Brain microvascular endothelial cell (primary cell): Measurements from ENCODE around the gene INSR.

ENCODE experiments used
- DNase-seq: peaks from one replicate; pipeline ENCODE4 v3.0.0-alpha.2; 2020
- H3K27ac ChIP-seq: fragments of 250-450 bp; sonication (Bioruptor Pico); 2 replicates; pipeline ENCODE4 v1.5.1; 2020; ENCODE audit warnings: mild to moderate bottlenecking, moderate library complexity
- H3K27me3 ChIP-seq: fragments of 250-450 bp; sonication (Bioruptor Pico); replicated peaks from 2 replicates; pipeline ENCODE4 v1.5.1; 2020; ENCODE audit warnings: mild to moderate bottlenecking
- H3K36me3 ChIP-seq: fragments of 250-450 bp; sonication (Bioruptor Pico); replicated peaks from 2 replicates; pipeline ENCODE4 v1.5.1; 2020; ENCODE audit warnings: mild to moderate bottlenecking
- H3K4me3 ChIP-seq: 2 replicates; pipeline ENCODE4 v1.5.1; 2011; ENCODE audit warnings: low read depth, mild to moderate bottlenecking, control low read depth, low read length, moderate library complexity
- CTCF ChIP-seq: IDR thresholded peaks from 2 replicates; pipeline ENCODE4 v1.5.1; 2011; ENCODE audit warnings: low read depth, mild to moderate bottlenecking, moderate library complexity, low read length, control low read depth, inconsistent platforms; ENCODE audit errors: missing control alignments
- in situ Hi-C: cut with HindIII; loops from 2 replicates; pipeline ENCODE4 v1.10.0; 2017; ENCODE audit warnings: low sequenced_read_pairs, low pct_ligation_motif_present

Gene INSR

DNA sequence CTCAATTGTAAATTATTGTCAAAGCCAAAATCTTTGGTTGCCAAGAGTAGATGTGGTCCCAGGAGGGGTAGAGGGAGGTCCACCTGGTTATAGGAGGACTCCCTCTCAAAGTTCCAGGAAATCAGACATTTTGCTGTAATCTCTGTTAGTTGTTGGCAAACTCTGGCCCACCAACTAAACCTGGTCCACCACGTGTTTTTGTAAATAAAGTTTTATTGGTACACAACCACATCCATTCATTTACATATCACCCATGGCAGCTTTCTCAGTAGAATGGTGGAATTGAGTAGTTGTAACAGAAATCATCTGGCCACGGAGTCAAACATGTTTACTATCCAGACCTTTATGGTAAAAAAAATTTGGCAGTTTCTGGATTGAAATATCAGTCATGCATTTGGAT, 154.1 kb downstream of the INSR start:
- in situ Hi-C loops, result no loop called here
- Histone ChIP-seq H3K27me3 (no peaks in the 10 kb centered on the region), H3K27ac (no peak overlapping the region), H3K4me3 (no peak overlapping the region), H3K36me3 (no peaks in the 10 kb centered on the region)
- no peak for DNase-seq
- no peak for TF ChIP-seq CTCF

DNA sequence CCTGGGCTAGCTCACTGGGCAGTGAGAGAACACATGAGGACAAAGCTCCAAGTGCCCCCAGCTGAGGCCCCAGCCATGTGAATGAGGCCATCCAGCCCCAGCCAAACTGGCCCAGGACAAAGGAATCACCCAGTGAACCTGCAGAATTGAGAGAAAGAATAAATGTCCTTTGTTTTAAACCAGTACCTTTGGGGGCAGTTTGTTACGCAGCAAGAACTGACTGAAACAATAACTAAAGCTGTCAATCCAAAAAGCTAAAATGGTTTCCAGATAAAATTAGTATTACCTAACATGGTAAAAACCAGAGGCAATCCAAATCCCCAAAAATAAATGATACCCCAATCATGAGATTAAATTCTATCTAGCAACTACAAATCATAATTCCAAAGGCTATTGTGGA, 155.1 kb downstream of the INSR start:
- Histone ChIP-seq H3K27ac (no peak overlapping the region), H3K27me3 (no peaks in the 10 kb centered on the region), H3K36me3 (no peaks in the 10 kb centered on the region), H3K4me3 (no peak overlapping the region)
- in situ Hi-C loops, result no loop called here
- no peak for TF ChIP-seq CTCF
- no peak for DNase-seq

GRCh38 chr19:7138402-7138801, 155.8 kb downstream of the INSR start:
- no peaks in the 10 kb centered on the region for H3K36me3 ChIP-seq
- in situ Hi-C loops, result no loop called here
- no peak for TF ChIP-seq CTCF
- DNase-seq, result no peak
- H3K4me3 ChIP-seq, result no peak overlapping the region
- H3K27ac ChIP-seq, result no peak overlapping the region
- no peaks in the 10 kb centered on the region for H3K27me3 ChIP-seq

- no peak for DNase-seq
- in situ Hi-C loops, result no loop called here
- TF ChIP-seq CTCF, result no peak
- Histone ChIP-seq H3K4me3 (no peak overlapping the region), H3K27me3 (no peaks in the 10 kb centered on the region), H3K27ac (no peak overlapping the region), H3K36me3 (no peaks in the 10 kb centered on the region)
Observed at GRCh38 chr19:7137120-7137519, 157.1 kb downstream of the INSR start.

GRCh38 chr19:7132054-7132453, 162.2 kb downstream of the INSR start:
- in situ Hi-C loops, result no loop called here

More at GRCh38 chr19:7132054-7132453, 162.2 kb downstream of the INSR start:
- no peak overlapping the region for H3K27ac ChIP-seq
- H3K4me3 ChIP-seq, result no peak overlapping the region
- no peaks in the 10 kb centered on the region for H3K36me3 ChIP-seq
- no peak for DNase-seq
- TF ChIP-seq CTCF, result no peak
- H3K27me3 ChIP-seq, result no peaks in the 10 kb centered on the region
